SU-DHL-6 (cell line): ENCODE results near the gene NDUFA8.

Source experiments
- H2AFZ ChIP-seq: fragments of 200-600 bp; sonication (generic); 2 replicates; pipeline ENCODE4 v1.6.1; 2014; ENCODE audit warnings: low read depth, mild to moderate bottlenecking, moderate library complexity, mixed read lengths, antibody characterized with exemption, low read length; ENCODE audit not compliant: severe bottlenecking
- H3F3A ChIP-seq: fragments of 200-600 bp; shearing (Covaris generic); 2 replicates; pipeline ENCODE4 v1.6.0; 2016; ENCODE audit warnings: antibody characterized with exemption, mild to moderate bottlenecking; ENCODE audit not compliant: insufficient read depth
- H3K27ac ChIP-seq: fragments of 200-600 bp; sonication (generic); 2 replicates; pipeline ENCODE4 v1.5.1; 2016; ENCODE audit warnings: low read depth, mild to moderate bottlenecking, low read length, moderate library complexity, mixed read lengths
- H3K27me3 ChIP-seq: fragments of 200-600 bp; sonication (generic), shearing (Covaris generic); 2 replicates; pipeline ENCODE4 v1.6.0; 2014; ENCODE audit warnings: mild to moderate bottlenecking, low read length
- H3K36me3 ChIP-seq: fragments of 200-600 bp; sonication (generic); 2 replicates; pipeline ENCODE4 v1.6.1; 2014; ENCODE audit warnings: mild to moderate bottlenecking, low read length, mixed read lengths
- H3K4me2 ChIP-seq: fragments of 300-600, 200-600 bp; shearing (Covaris generic), sonication (generic); 2 replicates; pipeline ENCODE4 v1.6.0; 2014; ENCODE audit warnings: low read length, low read depth, mild to moderate bottlenecking; ENCODE audit not compliant: poor library complexity, severe bottlenecking
- H3K4me3 ChIP-seq: fragments of 200-600 bp; sonication (generic); 2 replicates; pipeline ENCODE4 v1.5.1; 2014; ENCODE audit warnings: antibody characterized with exemption, low read length, mild to moderate bottlenecking, mixed read lengths; ENCODE audit not compliant: insufficient read depth, poor library complexity, severe bottlenecking
- H3K79me2 ChIP-seq: fragments of 200-600 bp; sonication (generic); 2 replicates; pipeline ENCODE4 v1.6.1; 2014; ENCODE audit warnings: mild to moderate bottlenecking, low read length, moderate library complexity; ENCODE audit not compliant: insufficient read depth
- H3K9ac ChIP-seq: fragments of 200-600 bp; sonication (generic); 2 replicates; pipeline ENCODE4 v1.7.0; 2014; ENCODE audit warnings: mild to moderate bottlenecking, low read length
- H3K9me2 ChIP-seq: fragments of 200-600 bp; sonication (generic); replicated peaks from 2 replicates; pipeline ENCODE4 v1.6.1; 2014; ENCODE audit warnings: low read length; ENCODE audit not compliant: insufficient read depth
- H3K9me3 ChIP-seq: fragments of 200-600 bp; sonication (generic); 2 replicates; pipeline ENCODE4 v1.6.1; 2014; ENCODE audit warnings: low read length, mixed read lengths; ENCODE audit not compliant: insufficient read depth
- H4K20me1 ChIP-seq: fragments of 200-600 bp; sonication (generic); 2 replicates; pipeline ENCODE4 v1.6.1; 2014; ENCODE audit warnings: low read depth, mild to moderate bottlenecking, antibody characterized with exemption, low read length, moderate library complexity, mixed read lengths
- EZH2phosphoT487 ChIP-seq: fragments of 200-600 bp; sonication (generic), shearing (Covaris generic); conservative IDR thresholded peaks from 2 replicates; pipeline ENCODE4 v1.6.1; 2018; ENCODE audit warnings: mild to moderate bottlenecking, antibody characterized with exemption, low read length, moderate library complexity, mixed read lengths
- TF ChIP-seq, protein P1 (sequence below): fragments of 200-600 bp; sonication (generic); IDR thresholded peaks from one replicate; pipeline ENCODE4 v1.5.1; 2017; ENCODE audit warnings: antibody characterized with exemption, mild to moderate bottlenecking, low read length, moderate library complexity; ENCODE audit not compliant: insufficient read depth, poor library complexity, severe bottlenecking

Gene NDUFA8

DNA sequence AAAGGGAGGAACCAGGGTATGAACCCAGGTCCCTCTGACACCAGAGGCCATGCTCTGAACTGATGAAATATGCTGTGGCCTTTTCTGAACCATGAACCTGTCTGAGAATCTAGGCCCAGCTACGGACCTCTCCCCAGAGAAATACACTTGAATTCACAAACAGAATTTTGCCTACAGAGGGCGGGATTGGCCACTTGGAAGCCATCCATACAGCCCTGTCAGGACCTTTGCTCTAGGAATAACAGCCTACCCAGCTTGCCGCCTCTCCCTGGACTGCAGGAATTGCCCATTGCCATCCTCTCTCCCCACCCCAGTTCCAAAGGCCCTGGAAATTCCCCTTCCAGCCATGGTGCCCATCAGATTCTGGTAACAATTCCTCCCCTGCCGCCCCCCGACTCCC lies 26.7 kb upstream of the NDUFA8 start:
- no peaks in the 10 kb centered on the region for H3K36me3 ChIP-seq
- H3F3A ChIP-seq: no peaks in the 10 kb centered on the region
- H3K9me2 ChIP-seq: no peaks in the 10 kb centered on the region
- no peak overlapping the region for H3K27ac ChIP-seq
- no peaks in the 10 kb centered on the region for H3K9me3 ChIP-seq
- 0 out of 2 replicates have a peak, but pooled peaks cover 4% of the 10 kb centered on the region for H3K27me3 ChIP-seq
- H3K4me2 ChIP-seq: no peak overlapping the region
- H4K20me1 ChIP-seq: no peaks in the 10 kb centered on the region
- no peak overlapping the region for H2AFZ ChIP-seq
- H3K9ac ChIP-seq: no peak overlapping the region
- H3K79me2 ChIP-seq: no peaks in the 10 kb centered on the region
- no peak overlapping the region for H3K4me3 ChIP-seq
- TF ChIP-seq EZH2phosphoT487: no peak
- TF ChIP-seq, protein P1, sequence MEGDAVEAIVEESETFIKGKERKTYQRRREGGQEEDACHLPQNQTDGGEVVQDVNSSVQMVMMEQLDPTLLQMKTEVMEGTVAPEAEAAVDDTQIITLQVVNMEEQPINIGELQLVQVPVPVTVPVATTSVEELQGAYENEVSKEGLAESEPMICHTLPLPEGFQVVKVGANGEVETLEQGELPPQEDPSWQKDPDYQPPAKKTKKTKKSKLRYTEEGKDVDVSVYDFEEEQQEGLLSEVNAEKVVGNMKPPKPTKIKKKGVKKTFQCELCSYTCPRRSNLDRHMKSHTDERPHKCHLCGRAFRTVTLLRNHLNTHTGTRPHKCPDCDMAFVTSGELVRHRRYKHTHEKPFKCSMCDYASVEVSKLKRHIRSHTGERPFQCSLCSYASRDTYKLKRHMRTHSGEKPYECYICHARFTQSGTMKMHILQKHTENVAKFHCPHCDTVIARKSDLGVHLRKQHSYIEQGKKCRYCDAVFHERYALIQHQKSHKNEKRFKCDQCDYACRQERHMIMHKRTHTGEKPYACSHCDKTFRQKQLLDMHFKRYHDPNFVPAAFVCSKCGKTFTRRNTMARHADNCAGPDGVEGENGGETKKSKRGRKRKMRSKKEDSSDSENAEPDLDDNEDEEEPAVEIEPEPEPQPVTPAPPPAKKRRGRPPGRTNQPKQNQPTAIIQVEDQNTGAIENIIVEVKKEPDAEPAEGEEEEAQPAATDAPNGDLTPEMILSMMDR: no peak

DNA sequence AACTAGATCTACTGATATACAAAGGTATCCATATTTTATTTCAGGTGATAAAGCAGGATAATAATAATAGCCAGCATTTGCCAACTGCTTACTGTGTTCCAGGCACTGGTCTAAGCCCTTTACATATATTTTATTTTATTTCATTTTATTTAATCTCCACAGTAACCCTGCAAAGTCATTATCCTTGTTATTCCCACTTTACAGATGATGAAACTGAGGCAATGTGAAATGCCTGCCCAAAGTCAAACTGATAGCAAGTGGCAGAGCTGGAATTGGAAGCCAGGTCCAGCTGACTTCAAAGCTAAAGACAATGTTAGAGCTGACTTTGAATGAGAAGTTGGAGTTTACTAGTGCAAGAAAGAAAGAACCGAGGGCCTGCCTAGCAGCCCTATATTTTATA lies 25.0 kb upstream of the NDUFA8 start:
- H3K4me3 ChIP-seq: no peak overlapping the region
- no peaks in the 10 kb centered on the region for H3K9me2 ChIP-seq
- H3K27me3 ChIP-seq: 0 out of 2 replicates have a peak, but pooled peaks cover 4% of the 10 kb centered on the region
- H3K27ac ChIP-seq: no peak overlapping the region
- no peaks in the 10 kb centered on the region for H3F3A ChIP-seq
- H3K4me2 ChIP-seq: no peak overlapping the region
- TF ChIP-seq EZH2phosphoT487: no peak
- TF ChIP-seq, protein P1: no peak
- H2AFZ ChIP-seq: no peak overlapping the region
- H3K36me3 ChIP-seq: no peaks in the 10 kb centered on the region
- H3K9me3 ChIP-seq: no peaks in the 10 kb centered on the region
- H3K9ac ChIP-seq: no peak overlapping the region
- H4K20me1 ChIP-seq: no peaks in the 10 kb centered on the region
- no peaks in the 10 kb centered on the region for H3K79me2 ChIP-seq

DNA sequence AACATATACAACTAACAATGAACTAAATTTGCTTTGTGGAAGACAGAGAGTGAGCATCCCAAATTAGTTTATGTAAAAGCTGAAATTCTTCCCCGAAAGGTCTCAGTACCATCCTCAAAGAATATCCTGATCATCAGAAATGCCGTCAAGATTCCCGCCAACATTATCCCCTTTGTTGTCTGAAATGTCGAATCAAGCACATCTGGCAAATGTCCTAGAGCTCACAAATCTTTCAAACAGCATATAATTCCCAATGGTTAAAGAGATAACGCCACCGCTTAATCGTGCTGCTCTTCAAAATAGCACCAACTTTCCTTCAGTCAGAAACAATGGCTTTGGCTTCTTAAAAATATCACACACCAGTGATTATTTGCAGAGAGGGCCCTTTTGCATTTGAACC lies 23.9 kb upstream of the NDUFA8 start:
- Histone ChIP-seq H3K9me2 (no peaks in the 10 kb centered on the region), H2AFZ (no peak overlapping the region), H3K27ac (no peak overlapping the region), H4K20me1 (no peaks in the 10 kb centered on the region), H3K27me3 (0 out of 2 replicates have a peak, but pooled peaks cover 4% of the 10 kb centered on the region), H3K9me3 (no peaks in the 10 kb centered on the region), H3K9ac (no peak overlapping the region), H3K4me2 (no peak overlapping the region), H3K36me3 (no peaks in the 10 kb centered on the region), H3K4me3 (no peak overlapping the region), H3K79me2 (no peaks in the 10 kb centered on the region), H3F3A (no peaks in the 10 kb centered on the region)
- TF ChIP-seq EZH2phosphoT487: no peak
- TF ChIP-seq, protein P1: no peak
